T-helper 1 cell (primary cell): ENCODE results near the gene GRID1.

Source experiments
- DNase-seq, 5 donors: peaks; one replicate each; pipeline ENCODE4 v3.0.0-alpha.2; 2012 to 2020

GRID1 gene

GRCh38 chr10:86336341-86336740 lies 30.3 kb downstream of the GRID1 start:
- no peak for DNase-seq

- no peak for DNase-seq
Observed at GRCh38 chr10:86335831-86336230, 30.8 kb downstream of the GRID1 start.

- no peak for DNase-seq
Observed at GRCh38 chr10:86335257-86335656, 31.3 kb downstream of the GRID1 start.

- no peak for DNase-seq
Observed at GRCh38 chr10:86334488-86335085, 32.0 kb downstream of the GRID1 start.

- DNase-seq: no peak
Observed at GRCh38 chr10:86333826-86334487, 32.6 kb downstream of the GRID1 start.

- no peak for DNase-seq
Observed at GRCh38 chr10:86331861-86332260, 34.7 kb downstream of the GRID1 start.

- DNase-seq: no peak
Observed at GRCh38 chr10:86330778-86331763, 35.5 kb downstream of the GRID1 start.

- no peak for DNase-seq
Observed at GRCh38 chr10:86329896-86330680, 36.5 kb downstream of the GRID1 start.

GRCh38 chr10:86329093-86329710 lies 37.4 kb downstream of the GRID1 start:
- no peak for DNase-seq

- no peak for DNase-seq
Observed at GRCh38 chr10:86327954-86328725, 38.5 kb downstream of the GRID1 start.

GRCh38 chr10:86325158-86325557 lies 41.4 kb downstream of the GRID1 start:
- no peak for DNase-seq

- DNase-seq: no peak
Observed at GRCh38 chr10:86321568-86321967, 45.0 kb downstream of the GRID1 start.

GRCh38 chr10:86319676-86320075 lies 46.9 kb downstream of the GRID1 start:
- DNase-seq: no peak

- no peak for DNase-seq
Observed at GRCh38 chr10:86317949-86318725, 48.5 kb downstream of the GRID1 start.

- no peak for DNase-seq
Observed at GRCh38 chr10:86316990-86317389, 49.6 kb downstream of the GRID1 start.

- DNase-seq: no peak
Observed at GRCh38 chr10:86316274-86316835, 50.2 kb downstream of the GRID1 start.

- DNase-seq: no peak
Observed at GRCh38 chr10:86315549-86315942, 51.0 kb downstream of the GRID1 start.

- no peak for DNase-seq
Observed at GRCh38 chr10:86314616-86315548, 51.7 kb downstream of the GRID1 start.

GRCh38 chr10:86313621-86314041 lies 53.0 kb downstream of the GRID1 start:
- no peak for DNase-seq
